ENCODE data around the gene FGF22. TPM values are rescaled to one million over a fixed set of nuclear protein-coding genes. Genes with fewer than 3 reads are reported as not detected.
"Not testable (repeated sequence)": the region's sequence is repeated elsewhere in the genome, so short reads cannot be mapped to it uniquely, and the experiment has no call there.

Gene FGF22
- total RNA-seq, 1 donor, result 0.27 TPM

DNA sequence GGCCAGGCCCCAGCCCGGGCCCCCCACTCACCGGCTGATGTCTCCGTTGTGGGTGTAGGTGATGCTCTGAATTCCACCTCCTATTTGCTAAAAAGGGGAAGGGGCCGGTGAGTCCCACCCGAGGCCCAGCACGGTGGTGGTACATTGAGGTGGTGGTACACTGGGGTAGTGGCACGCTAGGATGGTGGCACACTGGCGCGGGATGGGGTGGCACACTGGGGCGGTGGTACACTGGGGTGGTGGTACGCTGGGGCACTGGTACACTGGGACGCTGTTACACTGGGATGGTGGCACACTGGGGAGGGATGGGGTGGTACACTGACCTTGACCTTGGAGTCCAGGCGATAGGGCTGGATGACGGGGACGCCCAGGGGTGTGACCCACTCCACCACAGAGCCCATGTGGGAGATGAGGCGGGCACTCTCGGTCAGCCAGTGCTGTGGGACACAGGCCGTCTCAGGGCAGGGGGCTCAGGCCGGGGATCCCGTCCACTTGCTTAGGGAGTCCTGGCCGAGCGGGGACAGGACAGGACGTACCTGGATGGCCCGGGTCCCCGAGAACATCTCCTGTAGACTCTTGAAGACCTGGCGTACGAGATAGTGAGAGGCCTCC is 20.9 kb upstream of the FGF22 start:
- TF ChIP-seq, protein P1, sequence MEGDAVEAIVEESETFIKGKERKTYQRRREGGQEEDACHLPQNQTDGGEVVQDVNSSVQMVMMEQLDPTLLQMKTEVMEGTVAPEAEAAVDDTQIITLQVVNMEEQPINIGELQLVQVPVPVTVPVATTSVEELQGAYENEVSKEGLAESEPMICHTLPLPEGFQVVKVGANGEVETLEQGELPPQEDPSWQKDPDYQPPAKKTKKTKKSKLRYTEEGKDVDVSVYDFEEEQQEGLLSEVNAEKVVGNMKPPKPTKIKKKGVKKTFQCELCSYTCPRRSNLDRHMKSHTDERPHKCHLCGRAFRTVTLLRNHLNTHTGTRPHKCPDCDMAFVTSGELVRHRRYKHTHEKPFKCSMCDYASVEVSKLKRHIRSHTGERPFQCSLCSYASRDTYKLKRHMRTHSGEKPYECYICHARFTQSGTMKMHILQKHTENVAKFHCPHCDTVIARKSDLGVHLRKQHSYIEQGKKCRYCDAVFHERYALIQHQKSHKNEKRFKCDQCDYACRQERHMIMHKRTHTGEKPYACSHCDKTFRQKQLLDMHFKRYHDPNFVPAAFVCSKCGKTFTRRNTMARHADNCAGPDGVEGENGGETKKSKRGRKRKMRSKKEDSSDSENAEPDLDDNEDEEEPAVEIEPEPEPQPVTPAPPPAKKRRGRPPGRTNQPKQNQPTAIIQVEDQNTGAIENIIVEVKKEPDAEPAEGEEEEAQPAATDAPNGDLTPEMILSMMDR (IDR thresholded peaks at IDR 0.05; ENCODE audit: insufficient read depth, low read length), result no peak
- H3K4me3 ChIP-seq (ENCODE audit: low read depth, low read length), result no peak overlapping the region
- DNase-seq (ENCODE audit: low read depth), result no peak

DNA sequence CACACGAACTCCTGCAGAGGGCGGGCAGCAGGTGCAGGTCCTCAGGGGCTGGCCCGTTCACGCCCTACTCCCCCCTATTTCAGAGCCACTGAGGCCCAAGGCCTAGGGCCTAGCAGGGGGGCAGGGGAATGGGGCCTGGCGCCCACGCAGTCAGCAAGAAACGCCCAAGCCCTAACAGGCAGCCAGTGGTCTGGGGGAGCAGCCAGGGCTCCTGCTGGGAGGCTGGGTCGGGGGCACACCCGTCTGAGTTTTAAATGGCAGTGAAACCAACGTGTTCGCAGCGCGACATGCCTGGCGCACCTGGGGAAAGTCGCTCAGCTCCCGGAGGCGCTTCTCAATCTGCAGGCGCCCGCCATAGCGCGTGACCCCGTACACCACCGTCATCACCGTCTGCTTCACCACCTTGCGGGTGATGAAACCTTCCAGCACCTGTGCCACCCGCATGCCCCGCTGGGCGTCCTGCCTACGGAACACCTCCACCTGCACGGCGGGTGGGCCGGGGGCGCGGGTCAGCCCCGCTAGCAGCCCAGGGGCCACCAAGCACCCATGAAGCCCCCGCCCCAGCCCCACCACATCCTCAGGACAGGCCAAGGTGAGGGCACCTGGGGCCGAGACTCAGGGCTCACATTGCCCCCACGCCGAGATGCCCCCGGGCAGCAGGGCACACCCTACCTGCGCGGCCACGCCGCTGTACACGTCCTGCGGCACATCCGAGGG is 20.2 kb upstream of the FGF22 start:
- DNase-seq (ENCODE audit: low read depth), result no peak
- TF ChIP-seq, protein P1 (IDR thresholded peaks at IDR 0.05; ENCODE audit: insufficient read depth, low read length), result no peak
- no peak overlapping the region for H3K4me3 ChIP-seq (ENCODE audit: low read depth, low read length)

DNA sequence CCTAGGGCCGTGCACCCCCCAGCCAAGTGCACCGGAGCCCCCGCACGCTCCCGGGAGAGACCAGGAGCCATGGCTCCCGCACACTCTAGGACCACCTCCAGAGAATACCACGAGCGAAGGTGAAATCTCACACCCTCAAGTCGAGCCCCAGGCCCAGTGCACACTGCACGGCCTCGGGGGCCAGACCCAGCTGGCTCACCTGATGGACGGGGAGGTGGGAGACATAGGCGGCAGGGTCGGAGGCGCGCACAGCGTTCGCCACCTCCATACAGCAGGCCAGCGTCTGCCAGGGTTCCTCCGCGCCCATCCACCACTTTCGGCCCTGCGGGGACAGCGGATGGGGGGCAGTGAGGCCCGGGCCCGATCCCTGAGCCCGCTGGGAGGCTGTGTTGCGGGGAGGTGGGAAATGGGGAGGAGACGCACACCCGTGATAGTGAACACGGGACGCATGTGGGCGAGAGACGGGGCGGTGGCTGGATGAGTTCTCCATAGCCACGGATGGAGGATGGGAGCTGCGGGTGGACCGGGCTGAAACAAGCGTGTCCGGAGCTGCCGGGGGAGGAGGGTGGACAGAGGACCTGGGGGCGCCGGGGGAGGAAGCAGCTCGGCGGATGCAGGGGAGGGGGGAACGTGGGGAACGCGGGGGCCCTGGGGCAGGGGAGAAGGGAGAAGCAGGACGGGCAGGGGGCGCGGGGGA is 19.4 kb upstream of the FGF22 start:
- TF ChIP-seq, protein P1 (IDR thresholded peaks at IDR 0.05; ENCODE audit: insufficient read depth, low read length), result no peak
- no peak for DNase-seq (ENCODE audit: low read depth)

DNA sequence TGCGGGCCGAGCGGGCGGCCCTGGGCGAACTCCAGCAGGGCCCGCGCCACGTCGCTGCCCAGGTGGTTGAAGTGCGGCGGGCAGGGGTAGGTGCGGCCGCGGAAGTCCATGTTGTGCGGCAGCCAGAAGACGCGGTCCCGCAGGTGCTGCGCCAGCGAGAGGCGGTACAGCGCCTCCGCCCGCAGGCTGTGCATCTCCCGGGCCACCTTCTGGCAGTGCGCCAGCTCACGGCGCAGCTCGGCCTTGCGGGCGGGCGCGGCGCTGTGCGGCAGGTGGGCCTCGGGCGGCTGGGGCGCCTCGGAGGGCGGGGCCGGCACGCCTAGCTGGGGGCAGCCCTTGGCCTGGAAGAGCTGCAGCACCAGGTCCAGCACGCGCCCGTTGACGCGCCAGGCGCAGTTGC is 18.5 kb upstream of the FGF22 start:
- not testable (repeated sequence) for DNase-seq (ENCODE audit: low read depth); H3K4me3 ChIP-seq (ENCODE audit: low read depth, low read length)

More for the DNA sequence above, 19.4 kb upstream of the FGF22 start:
- no peak overlapping the region for H3K4me3 ChIP-seq (ENCODE audit: low read depth, low read length)

DNA sequence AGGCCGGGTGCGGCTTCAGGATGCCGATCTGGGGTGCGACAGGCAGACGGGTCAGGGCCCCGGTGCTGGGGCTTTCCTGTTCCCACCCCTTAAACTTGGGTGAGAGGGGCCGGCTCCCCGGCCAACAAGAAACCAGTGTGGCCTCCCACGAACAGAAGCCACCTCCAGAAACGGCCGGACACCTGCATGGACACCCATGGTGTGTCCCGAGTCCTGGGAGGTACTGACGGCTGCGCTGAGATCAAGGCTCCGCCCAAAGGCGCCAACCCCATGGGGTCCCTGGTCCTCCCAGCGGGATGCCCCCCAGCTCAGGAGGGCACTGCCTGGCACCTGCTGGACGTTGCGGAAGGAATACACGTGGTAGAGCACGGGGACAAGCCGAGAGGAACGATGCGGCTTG is 17.9 kb upstream of the FGF22 start:
- TF ChIP-seq, protein P1 (IDR thresholded peaks at IDR 0.05; ENCODE audit: insufficient read depth, low read length), result no peak
- H3K4me3 ChIP-seq (ENCODE audit: low read depth, low read length), result no peak overlapping the region
- DNase-seq (ENCODE audit: low read depth), result no peak

DNA sequence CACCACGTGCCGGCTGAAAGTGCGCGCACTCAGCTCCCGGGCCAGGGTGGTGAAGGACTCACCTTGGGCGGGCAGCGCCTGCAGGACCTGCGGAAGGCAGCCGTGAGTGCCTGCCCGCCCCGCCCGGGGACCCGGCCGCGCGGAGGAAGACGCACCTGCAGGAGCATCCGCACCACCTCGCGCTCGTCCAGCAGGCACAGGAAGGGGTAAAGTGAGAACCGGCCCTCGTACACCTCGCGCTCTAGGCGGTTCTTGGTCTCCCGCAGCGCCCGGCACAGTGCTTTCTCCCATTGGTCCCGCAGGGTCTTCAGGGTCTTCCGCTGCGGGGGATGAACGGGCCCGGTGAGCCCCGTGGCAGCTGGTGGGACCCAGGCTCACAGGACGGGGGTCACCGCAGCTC is 17.0 kb upstream of the FGF22 start:
- no peak for DNase-seq (ENCODE audit: low read depth)
- TF ChIP-seq, protein P1 (IDR thresholded peaks at IDR 0.05; ENCODE audit: insufficient read depth, low read length), result no peak
- H3K4me3 ChIP-seq (ENCODE audit: low read depth, low read length), result no peak overlapping the region

DNA sequence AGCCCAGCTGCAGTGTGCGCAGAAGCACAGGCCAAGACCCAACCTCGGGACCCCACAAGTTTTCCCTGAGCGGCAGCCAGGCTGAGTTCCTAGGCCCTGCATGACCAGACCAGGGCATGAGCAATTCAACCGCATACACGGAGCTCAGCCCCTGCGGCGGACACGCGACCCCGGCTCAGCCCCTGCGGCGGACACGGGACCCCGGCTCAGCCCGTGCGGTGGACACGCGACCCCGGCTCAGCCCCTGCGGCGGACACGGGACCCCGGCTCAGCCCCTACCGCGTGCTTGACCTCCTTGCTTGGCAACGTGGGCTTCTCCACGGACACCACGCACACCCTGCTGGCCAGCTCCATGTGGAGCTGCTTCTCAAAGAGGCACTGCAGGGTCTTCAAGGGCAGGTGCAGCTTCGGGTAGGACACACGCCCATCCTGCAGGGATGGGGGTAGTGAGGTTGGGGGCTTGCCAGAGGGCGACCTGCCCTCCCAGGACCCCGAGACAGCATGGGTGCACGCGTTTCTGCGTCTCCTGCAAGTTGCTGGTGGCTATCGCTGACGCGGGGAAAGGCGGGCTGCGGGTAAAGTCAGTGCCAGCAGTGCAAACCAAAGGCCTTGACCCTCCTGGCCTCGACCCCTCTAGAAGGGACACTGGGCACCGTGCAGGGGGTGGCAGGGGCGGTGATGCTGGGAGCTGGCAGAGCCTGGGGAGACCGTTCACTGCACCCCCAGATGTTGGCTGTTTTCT is 16.3 kb upstream of the FGF22 start:
- no peak overlapping the region for H3K4me3 ChIP-seq (ENCODE audit: low read depth, low read length)
- no peak for DNase-seq (ENCODE audit: low read depth)
- TF ChIP-seq, protein P1 (IDR thresholded peaks at IDR 0.05; ENCODE audit: insufficient read depth, low read length), result no peak

Measured in fibroblast of the aortic adventitia (primary cell).